Measurements from ENCODE around the gene WDR13.

GRCh38 chrX:48604701-48605100 lies 7.4 kb downstream of the WDR13 start:
- TF ChIP-seq POLR2A (IDR thresholded peaks at IDR 0.05), result no peak
- no peak for TF ChIP-seq CTCF (IDR thresholded peaks at IDR 0.05)
